Activated CD8-positive, alpha-beta T cell treated with anti-CD3 and anti-CD28 coated beads, Interleukin-2, amount 10 ng/mL, durations not matched to agents 7 days and 5 days (primary cell): ENCODE data around the gene OR10AG1. TPM values are rescaled to one million over a fixed set of nuclear protein-coding genes. Genes with fewer than 3 reads are reported as not detected.

ENCODE experiments used
- total RNA-seq, 2 experiments: library from RNA; stranded (reverse); gene quantifications; one replicate each; pipeline ENCODE4 v1.2.3, GENCODE V29; 2021

Gene OR10AG1
- total RNA-seq, 2 experiments from 2014 or later = not detected

Other genes with a start within 250 kb of the OR10AG1 start
- gene OR5D13, start 196.5 kb downstream of the OR10AG1 start, total RNA-seq = not detected
- gene OR5D14, start 174.4 kb downstream of the OR10AG1 start, total RNA-seq = not detected
- not detected for gene OR5L1, start 158.6 kb downstream of the OR10AG1 start, total RNA-seq
- not detected for gene OR5D18, start 150.3 kb downstream of the OR10AG1 start, total RNA-seq
- gene OR5L2, start 142.7 kb downstream of the OR10AG1 start, total RNA-seq = not detected
- gene OR5D16, start 131.2 kb downstream of the OR10AG1 start, total RNA-seq = not detected
- gene TRIM51, start 86.6 kb downstream of the OR10AG1 start, total RNA-seq = not detected
- gene OR5W2, start 55.4 kb downstream of the OR10AG1 start, total RNA-seq = not detected
- gene OR5I1, start 33.5 kb downstream of the OR10AG1 start, total RNA-seq = not detected
- gene OR5F1, start 24.7 kb upstream of the OR10AG1 start, total RNA-seq = not detected
- not detected for gene OR5AS1, start 57.7 kb upstream of the OR10AG1 start, total RNA-seq
- gene OR8I2, start 123.4 kb upstream of the OR10AG1 start, total RNA-seq = not detected
- not detected for gene OR8H2, start 133.7 kb upstream of the OR10AG1 start, total RNA-seq
- not detected for gene OR8H3, start 152.4 kb upstream of the OR10AG1 start, total RNA-seq
- gene OR8J3, start 170.3 kb upstream of the OR10AG1 start, total RNA-seq = not detected
- gene OR8K5, start 190.4 kb upstream of the OR10AG1 start, total RNA-seq = not detected
- gene OR5J2, start 206.7 kb upstream of the OR10AG1 start, total RNA-seq = not detected